ENCODE measurements around the gene KCNE3. TPM values are rescaled to one million over a fixed set of nuclear protein-coding genes. Genes with fewer than 3 reads are reported as not detected.

KCNE3 gene, protein sequence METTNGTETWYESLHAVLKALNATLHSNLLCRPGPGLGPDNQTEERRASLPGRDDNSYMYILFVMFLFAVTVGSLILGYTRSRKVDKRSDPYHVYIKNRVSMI
- total RNA-seq: 0.15 and 0.27 TPM in 2 replicates

GRCh38 chr11:74466916-74467885, at the start of gene KCNE3:
KCNE3 (minus strand) TSS chr11:74467549; CDS start chr11:74457563, 9,986 bp downstream.

DNA sequence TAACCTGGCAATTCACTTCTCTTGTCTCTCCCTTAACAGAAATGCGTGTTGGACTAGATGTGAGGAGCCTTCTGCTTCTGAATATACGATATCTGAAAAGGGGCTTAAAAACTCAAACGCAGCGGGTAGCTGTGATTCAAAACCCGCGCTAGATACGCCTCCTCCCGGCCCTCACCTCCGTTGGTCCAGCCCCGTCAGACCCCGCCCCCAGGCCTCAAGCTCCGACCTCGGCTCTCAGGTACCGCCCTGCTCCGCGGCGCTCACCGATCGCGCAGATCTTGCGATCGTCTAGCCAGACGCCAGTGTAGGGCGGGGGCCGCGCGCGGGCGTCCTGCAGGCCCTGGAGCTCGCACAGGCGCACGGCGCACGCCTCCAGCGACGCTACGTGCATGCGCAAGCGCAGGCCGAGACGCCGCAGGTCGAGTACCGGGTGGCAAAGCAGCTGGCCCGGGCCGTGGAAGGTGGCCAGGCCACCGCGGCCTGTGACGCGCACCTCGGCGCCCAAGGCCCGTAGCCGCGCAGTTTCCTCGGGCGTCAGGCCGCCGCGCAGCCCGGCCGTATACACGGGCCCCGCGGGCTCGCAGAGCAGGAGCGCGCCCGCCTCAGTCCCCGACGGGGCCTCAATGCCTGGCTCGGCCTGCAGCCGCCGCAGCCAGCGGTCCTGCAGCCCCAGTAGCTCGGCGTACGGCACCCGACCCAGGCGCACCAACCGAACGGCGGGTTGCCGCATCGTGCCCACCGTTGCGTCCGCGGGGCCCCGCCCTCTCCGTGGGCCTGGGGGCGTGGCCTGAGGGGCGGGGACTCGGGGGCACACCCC, 25.8 kb upstream of the KCNE3 start, which contains the start of gene LIPT2:
Gene LIPT2 (minus strand): TSS at position 751 of the 817 bp plus-strand sequence. CDS start 21 bp downstream, at position 730.

Other genes with a start within 250 kb of the KCNE3 start
- gene P4HA3, start 155.9 kb downstream of the KCNE3 start, total RNA-seq: 5.7 and 7.3 TPM in 2 replicates
- gene PGM2L1, start 69.1 kb downstream of the KCNE3 start, total RNA-seq: 7.3 and 7.5 TPM in 2 replicates
- 1.2 and 2.6 TPM in 2 replicates for gene LIPT2, start 26.2 kb upstream of the KCNE3 start, total RNA-seq
- 11.9 and 12.6 TPM in 2 replicates for gene POLD3, start 125.0 kb upstream of the KCNE3 start, total RNA-seq